Calu3 (cell line): ENCODE measurements around the gene IL3. TPM values are rescaled to one million over a fixed set of nuclear protein-coding genes. Genes with fewer than 3 reads are reported as not detected.

Experiments used
- BruUV-seq: library from RNA; stranded (reverse); fragments of 400-500 nt; replicated peaks from 2 replicates; lab custom pipeline; 2021; lab: Mats Ljungman, UMichigan
- CTCF ChIA-PET: fragments of 300-600 bp; sonication (Branson Sonifier 250); formaldehyde crosslinking; loops from one replicate; lab custom pipeline; 2022; ENCODE audit warnings: antibody characterized with exemption; lab: Charles Lee
- DNase-seq: peaks from one replicate; pipeline ENCODE4 v3.0.0; 2022
- H3K27ac Mint-ChIP-seq: one replicate; pipeline ENCODE4 v1.8.0; 2022; ENCODE audit warnings: mixed read lengths; ENCODE audit not compliant: unreplicated experiment
- H3K27me3 Mint-ChIP-seq: one replicate; pipeline ENCODE4 v1.8.0; 2022; ENCODE audit warnings: mixed read lengths; ENCODE audit not compliant: unreplicated experiment
- H3K36me3 Mint-ChIP-seq: one replicate; pipeline ENCODE4 v1.8.0; 2022; ENCODE audit warnings: mild to moderate bottlenecking, moderate library complexity, mixed read lengths; ENCODE audit not compliant: insufficient read depth, unreplicated experiment
- H3K4me1 Mint-ChIP-seq: one replicate; pipeline ENCODE4 v1.8.0; 2022; ENCODE audit warnings: mild to moderate bottlenecking, low read depth, mixed read lengths; ENCODE audit not compliant: unreplicated experiment
- H3K4me3 Mint-ChIP-seq: one replicate; pipeline ENCODE4 v1.8.0; 2022; ENCODE audit warnings: mild to moderate bottlenecking, low read depth, moderate library complexity, mixed read lengths; ENCODE audit not compliant: unreplicated experiment
- H3K9me3 Mint-ChIP-seq: one replicate; pipeline ENCODE4 v1.8.0; 2022; ENCODE audit warnings: low read depth, mixed read lengths; ENCODE audit not compliant: unreplicated experiment
- intact Hi-C: fragments of 100-400 bp; cut with micrococcal nuclease; formaldehyde crosslinking; loops from one replicate; pipeline ENCODE4 v1.10.0; 2022; ENCODE audit not compliant: unreplicated experiment
- total RNA-seq: library from RNA; stranded (reverse); gene quantifications from 2 replicates; pipeline ENCODE4 v1.2.3, GENCODE V29; 2022
- TF ChIP-seq, protein P1 (sequence below): fragments of 200-600 bp; IDR thresholded peaks from one replicate; pipeline ENCODE4 v1.8.0; 2022; ENCODE audit warnings: antibody characterized with exemption; ENCODE audit not compliant: unreplicated experiment

The IL3 gene
- total RNA-seq, 1 experiment from 2014 or later = not detected

DNA sequence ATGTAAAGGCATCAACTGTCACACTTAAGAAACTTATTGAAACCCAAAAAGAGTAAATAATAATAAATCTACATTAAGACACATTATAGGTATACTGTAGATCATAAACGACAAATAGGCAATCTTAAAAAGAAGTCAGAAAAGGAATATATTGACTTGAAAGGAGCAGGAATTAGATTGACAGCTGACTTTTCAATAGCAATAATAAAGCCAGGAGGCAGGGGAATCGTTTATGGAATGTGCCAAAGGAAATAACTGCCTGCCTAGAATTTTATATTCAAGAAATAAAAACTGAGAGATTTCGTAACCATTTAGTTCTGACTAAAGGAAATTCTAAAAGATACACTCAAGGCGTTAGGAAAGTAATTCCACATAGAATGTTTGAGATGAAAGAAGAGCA lies 27.3 kb upstream of the IL3 start:
- Mint-ChIP-seq H3K9me3 (peaks cover 2% of the 10 kb centered on the region), H3K4me1 (no peaks in the 10 kb centered on the region), H3K27ac (no peak overlapping the region), H3K27me3 (peaks cover 51% of the 10 kb centered on the region), H3K4me3 (no peak overlapping the region), H3K36me3 (no peaks in the 10 kb centered on the region)
- no TSS peak for BruUV-seq
- intact Hi-C loops = no loop called here
- TF ChIP-seq, protein P1, sequence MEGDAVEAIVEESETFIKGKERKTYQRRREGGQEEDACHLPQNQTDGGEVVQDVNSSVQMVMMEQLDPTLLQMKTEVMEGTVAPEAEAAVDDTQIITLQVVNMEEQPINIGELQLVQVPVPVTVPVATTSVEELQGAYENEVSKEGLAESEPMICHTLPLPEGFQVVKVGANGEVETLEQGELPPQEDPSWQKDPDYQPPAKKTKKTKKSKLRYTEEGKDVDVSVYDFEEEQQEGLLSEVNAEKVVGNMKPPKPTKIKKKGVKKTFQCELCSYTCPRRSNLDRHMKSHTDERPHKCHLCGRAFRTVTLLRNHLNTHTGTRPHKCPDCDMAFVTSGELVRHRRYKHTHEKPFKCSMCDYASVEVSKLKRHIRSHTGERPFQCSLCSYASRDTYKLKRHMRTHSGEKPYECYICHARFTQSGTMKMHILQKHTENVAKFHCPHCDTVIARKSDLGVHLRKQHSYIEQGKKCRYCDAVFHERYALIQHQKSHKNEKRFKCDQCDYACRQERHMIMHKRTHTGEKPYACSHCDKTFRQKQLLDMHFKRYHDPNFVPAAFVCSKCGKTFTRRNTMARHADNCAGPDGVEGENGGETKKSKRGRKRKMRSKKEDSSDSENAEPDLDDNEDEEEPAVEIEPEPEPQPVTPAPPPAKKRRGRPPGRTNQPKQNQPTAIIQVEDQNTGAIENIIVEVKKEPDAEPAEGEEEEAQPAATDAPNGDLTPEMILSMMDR = no peak
- no peak for DNase-seq
- CTCF ChIA-PET = no interaction called here

DNA sequence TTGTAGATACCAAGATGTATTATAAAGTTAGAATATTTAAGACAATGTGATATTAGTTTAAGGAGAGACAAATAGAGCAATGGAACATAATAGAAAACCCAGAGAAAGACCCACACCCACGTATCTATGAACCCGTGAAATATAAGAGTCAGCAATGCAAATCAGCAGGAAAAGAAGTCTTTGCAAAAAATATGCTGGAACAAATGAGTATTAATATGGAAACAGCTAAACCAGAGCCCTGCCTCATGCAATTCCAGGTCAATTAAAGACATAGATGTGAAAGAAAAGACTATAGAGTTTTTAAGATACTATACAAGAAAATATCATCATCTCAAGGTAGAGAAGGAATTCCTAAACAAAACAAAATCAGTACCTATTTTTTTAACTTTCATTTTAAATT lies 23.1 kb upstream of the IL3 start:
- no peak for DNase-seq
- BruUV-seq = no TSS peak
- Mint-ChIP-seq H3K4me3 (no peak overlapping the region), H3K4me1 (no peaks in the 10 kb centered on the region), H3K27ac (no peak overlapping the region), H3K9me3 (peaks cover 2% of the 10 kb centered on the region), H3K27me3 (peaks cover 58% of the 10 kb centered on the region), H3K36me3 (no peaks in the 10 kb centered on the region)
- TF ChIP-seq, protein P1 = no peak
- CTCF ChIA-PET = no interaction called here
- intact Hi-C loops = no loop called here

DNA sequence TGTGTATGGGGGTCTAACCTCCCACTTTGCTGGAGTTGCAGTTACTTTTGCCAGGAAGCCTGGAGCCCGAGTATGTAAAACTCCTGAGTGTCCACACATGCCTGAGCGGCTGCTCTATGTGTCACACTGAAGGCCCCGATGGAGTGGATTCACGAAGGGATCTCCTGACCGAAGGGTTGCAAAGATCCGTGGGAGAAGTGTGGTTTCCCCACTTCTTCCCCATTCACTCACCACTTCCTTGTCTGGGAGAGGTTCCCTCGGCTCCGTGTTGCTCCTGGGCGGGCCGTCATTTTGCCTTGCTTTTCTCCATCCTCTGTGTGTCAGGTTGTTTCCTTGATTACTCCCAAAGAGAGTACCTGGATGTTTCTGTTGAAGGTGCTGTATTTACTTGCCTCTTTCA lies 16.2 kb upstream of the IL3 start:
- CTCF ChIA-PET = interaction anchor here (0.6 kb wide), 1 partner anchor 127 kb away, joined by 3 read pairs; no protein-coding TSS in a partner anchor
- Mint-ChIP-seq H3K4me1 (no peaks in the 10 kb centered on the region), H3K9me3 (no peaks in the 10 kb centered on the region), H3K27ac (no peak overlapping the region), H3K27me3 (peaks cover 38% of the 10 kb centered on the region), H3K4me3 (no peak overlapping the region), H3K36me3 (no peaks in the 10 kb centered on the region)
- intact Hi-C loops = no loop called here
- TF ChIP-seq, protein P1 = no peak
- no peak for DNase-seq
- no TSS peak for BruUV-seq

DNA sequence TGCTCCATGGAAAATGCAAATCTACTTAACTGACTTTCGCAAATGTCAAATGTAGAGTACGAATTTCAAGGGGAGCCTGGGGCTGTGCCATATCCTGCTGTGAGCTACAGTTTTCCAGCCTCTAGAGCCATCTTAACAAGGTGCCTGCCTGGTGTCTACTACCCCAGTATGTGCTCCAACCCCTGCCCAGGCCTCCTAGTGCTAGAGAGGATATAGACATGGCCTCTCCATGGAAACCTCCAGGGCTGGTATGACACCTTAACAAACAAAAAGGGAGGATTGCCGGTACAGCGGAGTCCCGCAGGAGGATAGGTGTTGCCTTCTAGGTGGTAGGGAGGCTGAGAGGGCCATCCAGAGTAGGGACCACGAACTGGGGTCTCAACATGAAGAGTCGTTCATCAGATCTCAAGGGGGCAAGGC lies 13.6 kb upstream of the IL3 start:
- no peaks in the 10 kb centered on the region for H3K36me3 Mint-ChIP-seq
- BruUV-seq = no TSS peak
- peaks cover 34% of the 10 kb centered on the region for H3K27me3 Mint-ChIP-seq
- intact Hi-C loops = no loop called here
- CTCF ChIA-PET = no interaction called here
- H3K4me3 Mint-ChIP-seq = no peak overlapping the region
- TF ChIP-seq, protein P1 = no peak
- no peak for DNase-seq
- H3K9me3 Mint-ChIP-seq = no peaks in the 10 kb centered on the region
- H3K4me1 Mint-ChIP-seq = no peaks in the 10 kb centered on the region
- H3K27ac Mint-ChIP-seq = no peak overlapping the region
